ENCODE results near the gene CASP1.

- TF ChIP-seq JUND (IDR thresholded peaks at IDR 0.05; ENCODE audit: low read depth, low read length) (no peak), ZNF687 (IDR thresholded peaks at IDR 0.05) (no peak), JUNB (IDR thresholded peaks at IDR 0.05) (no peak), ZSCAN29 (IDR thresholded peaks at IDR 0.05) (no peak), ATF3 (IDR thresholded peaks at IDR 0.05; ENCODE audit: borderline replicate concordance, extremely low read depth, low read depth, low read length) (no peak), POLR2A (IDR thresholded peaks at IDR 0.05; ENCODE audit: low read depth, low read length) (no peak), ZNF274 (IDR thresholded peaks at IDR 0.05; ENCODE audit: insufficient read depth, insufficient read length) (no peak), BHLHE40 (IDR thresholded peaks at IDR 0.05; ENCODE audit: borderline replicate concordance in 1 of 2, low read depth in 2 of 2, low read length in 1 of 2) (no peak), CTCF (IDR thresholded peaks at IDR 0.05 in 2 of 3, conservative IDR thresholded peaks at IDR 0.05 in 1 of 3; ENCODE audit: control insufficient read depth in 2 of 3, extremely low read depth in 1 of 3, insufficient read depth in 1 of 3, low read depth in 3 of 3, low read length in 3 of 3) (no peak), POLR2AphosphoS2 (IDR thresholded peaks at IDR 0.05; ENCODE audit: low read depth, low read length) (no peak), EP300 (IDR thresholded peaks at IDR 0.05; ENCODE audit: borderline replicate concordance in 1 of 2, control insufficient read depth in 1 of 2, low read depth in 2 of 2, low read length in 2 of 2) (no peak)
These were observed 20.0 kb upstream of the CASP1 start for GRCh38 chr11:105054723-105055493.
